Fibroblast of skin of right biceps (primary cell): ENCODE data around the gene C1orf116.

ENCODE experiments used
- DNase-seq: peaks from one replicate; pipeline ENCODE4 v3.0.0-alpha.2; 2013

Gene C1orf116

GRCh38 chr1:206986402-206986801 is 46.2 kb downstream of the C1orf116 start:
- no peak for DNase-seq

- DNase-seq: no peak
Observed at GRCh38 chr1:206985162-206985749, 47.3 kb downstream of the C1orf116 start.

DNA sequence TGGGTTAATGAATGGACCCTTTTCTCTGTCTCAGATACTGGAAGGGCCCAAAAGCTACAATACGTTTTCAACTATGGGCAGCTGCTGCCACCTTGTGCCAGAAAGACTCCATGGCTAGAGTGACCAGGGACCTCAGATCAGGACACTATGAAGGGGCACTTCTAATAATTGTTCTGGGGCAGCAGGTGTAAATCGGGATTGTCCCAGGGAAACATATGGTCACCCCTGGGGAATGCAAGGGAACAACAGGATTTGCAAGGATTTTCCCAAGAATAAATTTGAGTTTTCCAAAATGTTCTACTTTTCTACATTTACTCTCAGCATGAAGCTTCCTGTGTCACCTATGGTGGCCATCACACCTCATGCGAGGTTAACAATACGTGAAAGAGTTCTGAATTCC is 50.3 kb downstream of the C1orf116 start:
- DNase-seq: peak; percentile 24

- peak; percentile 11 for DNase-seq
Observed at GRCh38 chr1:206979379-206980043, 53.0 kb downstream of the C1orf116 start.

GRCh38 chr1:206978259-206978658 is 54.3 kb downstream of the C1orf116 start:
- no peak for DNase-seq

GRCh38 chr1:206975306-206975705 is 57.2 kb downstream of the C1orf116 start:
- no peak for DNase-seq

- DNase-seq: no peak
Observed at GRCh38 chr1:206974140-206974539, 58.4 kb downstream of the C1orf116 start.

DNA sequence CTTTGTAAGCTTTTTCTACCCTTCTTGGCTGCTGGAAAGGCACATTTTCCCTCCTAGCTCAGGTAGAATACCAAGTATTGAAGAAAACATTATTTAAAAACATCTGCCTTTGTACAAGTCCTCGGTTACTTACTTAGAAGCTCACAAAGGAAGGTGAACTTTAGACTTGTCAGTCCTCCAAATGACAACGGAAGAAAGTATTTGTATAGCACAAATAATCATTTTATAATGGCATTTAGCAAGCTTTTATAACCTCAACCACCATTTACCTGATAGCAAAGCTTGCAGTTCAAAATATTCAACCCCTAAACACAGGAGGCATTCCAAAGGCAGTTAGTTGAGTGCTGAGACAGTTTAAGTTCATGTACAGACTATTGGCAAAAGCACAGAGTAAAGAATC is 59.8 kb downstream of the C1orf116 start:
- DNase-seq: no peak

DNA sequence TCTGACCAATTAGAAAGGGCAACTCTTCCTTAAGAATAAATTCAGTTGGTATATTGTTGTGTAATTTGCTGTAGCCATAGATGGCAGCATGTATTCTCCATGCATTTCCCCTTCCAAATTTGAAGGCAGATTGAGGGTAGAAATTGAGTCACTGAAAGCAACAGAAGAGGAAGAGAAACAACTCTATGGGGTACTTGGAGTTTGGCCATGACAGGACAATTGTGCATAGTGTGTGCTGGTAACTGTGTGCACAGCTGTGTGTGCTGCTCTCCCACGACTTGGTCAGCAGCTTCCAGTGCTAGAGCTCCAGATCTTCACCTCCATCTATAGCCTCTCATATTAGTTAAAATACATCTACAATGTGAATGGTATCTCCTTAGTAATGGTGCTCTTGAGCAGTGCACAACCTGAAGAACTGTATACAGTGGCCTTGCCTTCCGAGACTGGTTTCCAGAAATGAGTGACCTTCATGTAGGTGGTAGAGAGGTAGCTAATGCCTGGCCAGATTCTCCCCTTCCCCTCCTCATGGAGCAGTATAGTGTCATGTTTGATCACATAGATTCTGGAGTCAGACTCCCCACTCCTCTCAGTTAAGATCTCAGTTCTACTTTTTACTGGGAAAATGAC is 61.4 kb downstream of the C1orf116 start:
- DNase-seq: no peak

- no peak for DNase-seq
Observed at GRCh38 chr1:206970446-206970845, 62.1 kb downstream of the C1orf116 start, which contains the start of gene FCAMR. Gene FCAMR, minus strand, starts transcription at chr1:206970460. Its CDS starts 335 bp downstream, at chr1:206970125.

- DNase-seq: no peak
Observed at GRCh38 chr1:206969090-206969489, 63.5 kb downstream of the C1orf116 start.
